Measurements from ENCODE around the gene ITPRIPL2. TPM values are rescaled to one million over a fixed set of nuclear protein-coding genes. Genes with fewer than 3 reads are reported as not detected.

The ITPRIPL2 gene
- total and polyA plus RNA-seq, 2 of the 13 experiments (the other 11 are each of a cell fraction or from before 2014, with no cell fraction given): 5.9 to 12.6 TPM

- TF ChIP-seq ZNF816 (CRISPR knock-in tag; IDR thresholded peaks at IDR 0.05; ENCODE audit: borderline replicate concordance) (peak; percentile 93), KMT2B (CRISPR knock-in tag; IDR thresholded peaks at IDR 0.05) (peak; percentile 76), ZFP90 (CRISPR knock-in tag; IDR thresholded peaks at IDR 0.05; ENCODE audit: borderline replicate concordance) (peak; percentile 97), ZSCAN21 (CRISPR knock-in tag; IDR thresholded peaks at IDR 0.05; ENCODE audit: borderline replicate concordance) (peak; percentile 33; the same call in 1 of the 2 replicates), RBAK (CRISPR knock-in tag; IDR thresholded peaks at IDR 0.05) (no peak), SRSF4 (IDR thresholded peaks at IDR 0.05; ENCODE audit: low read depth, low read length, poor library complexity, severe bottlenecking) (no peak), ZNF430 (CRISPR knock-in tag; IDR thresholded peaks at IDR 0.05) (peak; percentile 92; the same call in 1 of the 2 replicates), ARNTL (CRISPR knock-in tag; IDR thresholded peaks at IDR 0.05) (peak; percentile 78; the same call in 1 of the 2 replicates), ZNF550 (CRISPR knock-in tag; IDR thresholded peaks at IDR 0.05; ENCODE audit: borderline replicate concordance) (0 out of 2 replicates have a peak, but pooled peaks have one; percentile 85), PRMT3 (CRISPR knock-in tag; IDR thresholded peaks at IDR 0.05; ENCODE audit: borderline replicate concordance, low read depth) (no peak), ZNF616 (CRISPR knock-in tag; IDR thresholded peaks at IDR 0.05; ENCODE audit: low read depth) (peak; percentile 41; the same call in 1 of the 2 replicates), ZFP36 (IDR thresholded peaks at IDR 0.05; ENCODE audit: borderline replicate concordance, low read depth, low read length, partially characterized antibody) (peak; percentile 62), SOX6 (IDR thresholded peaks at IDR 0.05) (no peak), SOX6 (CRISPR knock-in tag; IDR thresholded peaks at IDR 0.05) (peak; percentile 86), NCOA2 (CRISPR knock-in tag; IDR thresholded peaks at IDR 0.05) (peak; percentile 63; the same call in 1 of the 2 replicates), ZIK1 (CRISPR knock-in tag; IDR thresholded peaks at IDR 0.05; ENCODE audit: borderline replicate concordance, low read depth) (peak; percentile 94), KMT2A (CRISPR knock-in tag; IDR thresholded peaks at IDR 0.05) (peak; percentile 78; the same call in 1 of the 2 replicates), SP1 (IDR thresholded peaks at IDR 0.05) (no peak), SP1 (CRISPR knock-in tag; IDR thresholded peaks at IDR 0.05) (peak; percentile 59), ZMYM3 (CRISPR knock-in tag; IDR thresholded peaks at IDR 0.05) (peak; percentile 33; the same call in 1 of the 2 replicates), NKX3-1 (CRISPR knock-in tag; IDR thresholded peaks at IDR 0.05) (peak; percentile 88), ZNF619 (CRISPR knock-in tag; IDR thresholded peaks at IDR 0.05) (peak; percentile 91; the same call in 1 of the 2 replicates), ZNF792 (CRISPR knock-in tag; IDR thresholded peaks at IDR 0.05) (peak; percentile 88; the same call in 1 of the 2 replicates), MATR3 (CRISPR knock-in tag; IDR thresholded peaks at IDR 0.05) (no peak), ZMYM4 (CRISPR knock-in tag; IDR thresholded peaks at IDR 0.05) (peak; percentile 89)
- TF ChIP-seq, protein P1, sequence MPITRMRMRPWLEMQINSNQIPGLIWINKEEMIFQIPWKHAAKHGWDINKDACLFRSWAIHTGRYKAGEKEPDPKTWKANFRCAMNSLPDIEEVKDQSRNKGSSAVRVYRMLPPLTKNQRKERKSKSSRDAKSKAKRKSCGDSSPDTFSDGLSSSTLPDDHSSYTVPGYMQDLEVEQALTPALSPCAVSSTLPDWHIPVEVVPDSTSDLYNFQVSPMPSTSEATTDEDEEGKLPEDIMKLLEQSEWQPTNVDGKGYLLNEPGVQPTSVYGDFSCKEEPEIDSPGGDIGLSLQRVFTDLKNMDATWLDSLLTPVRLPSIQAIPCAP (CRISPR knock-in tag; IDR thresholded peaks at IDR 0.05; ENCODE audit: low read depth): no peak; the same call in 1 of the 2 replicates
- TF ChIP-seq, protein P2, sequence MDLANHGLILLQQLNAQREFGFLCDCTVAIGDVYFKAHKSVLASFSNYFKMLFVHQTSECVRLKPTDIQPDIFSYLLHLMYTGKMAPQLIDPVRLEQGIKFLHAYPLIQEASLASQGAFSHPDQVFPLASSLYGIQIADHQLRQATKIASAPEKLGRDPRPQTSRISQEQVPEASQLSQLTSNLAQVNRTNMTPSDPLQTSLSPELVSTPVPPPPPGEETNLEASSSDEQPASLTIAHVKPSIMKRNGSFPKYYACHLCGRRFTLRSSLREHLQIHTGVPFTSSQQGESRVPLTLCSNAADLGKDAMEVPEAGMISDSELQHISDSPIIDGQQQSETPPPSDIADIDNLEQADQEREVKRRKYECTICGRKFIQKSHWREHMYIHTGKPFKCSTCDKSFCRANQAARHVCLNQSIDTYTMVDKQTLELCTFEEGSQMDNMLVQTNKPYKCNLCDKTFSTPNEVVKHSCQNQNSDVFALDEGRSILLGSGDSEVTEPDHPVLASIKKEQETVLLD (CRISPR knock-in tag; IDR thresholded peaks at IDR 0.05; ENCODE audit: low read depth): no peak
These were observed 27.2 kb upstream of the ITPRIPL2 start (continued) for GRCh38 chr16:19086322-19087199.

All from HepG2 (cell line).